NCI-H446 treated with DMSO at 0.1 percent for 48 hours (cell line): ENCODE data around the gene BFSP2.
"Not testable (repeated sequence)": the region's sequence is repeated elsewhere in the genome, so short reads cannot be mapped to it uniquely, and the experiment has no call there.

ENCODE experiments used
- DNase-seq: peaks from one replicate; lab custom pipeline; 2025; lab: John Stamatoyannopoulos, UW

The BFSP2 gene

GRCh38 chr3:133457465-133458067 lies 57.7 kb downstream of the BFSP2 start:
- DNase-seq: peak; percentile 45

- DNase-seq: peak; percentile 50
Observed at GRCh38 chr3:133459400-133459799, 59.5 kb downstream of the BFSP2 start.

- DNase-seq: no peak
Observed at GRCh38 chr3:133460809-133461208, 61.0 kb downstream of the BFSP2 start.

DNA sequence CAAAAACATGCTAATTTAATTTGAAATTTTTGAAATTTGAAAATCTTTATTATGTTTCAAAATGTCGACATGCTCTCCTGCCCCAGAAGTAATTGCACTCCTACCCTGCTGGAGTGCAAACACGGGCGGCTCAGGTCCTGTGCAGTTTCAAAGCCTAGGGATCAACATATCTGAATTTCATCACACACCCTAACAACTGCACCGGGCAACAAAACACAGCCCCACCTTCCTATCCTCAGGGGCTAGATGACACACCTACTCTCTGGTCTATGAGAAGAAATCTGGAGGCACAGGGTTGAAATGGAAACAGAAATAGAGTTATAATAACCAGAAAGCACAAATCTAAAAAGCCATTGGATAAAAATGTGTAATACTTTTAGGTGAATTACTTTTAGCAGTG lies 61.4 kb downstream of the BFSP2 start:
- no peak for DNase-seq

DNA sequence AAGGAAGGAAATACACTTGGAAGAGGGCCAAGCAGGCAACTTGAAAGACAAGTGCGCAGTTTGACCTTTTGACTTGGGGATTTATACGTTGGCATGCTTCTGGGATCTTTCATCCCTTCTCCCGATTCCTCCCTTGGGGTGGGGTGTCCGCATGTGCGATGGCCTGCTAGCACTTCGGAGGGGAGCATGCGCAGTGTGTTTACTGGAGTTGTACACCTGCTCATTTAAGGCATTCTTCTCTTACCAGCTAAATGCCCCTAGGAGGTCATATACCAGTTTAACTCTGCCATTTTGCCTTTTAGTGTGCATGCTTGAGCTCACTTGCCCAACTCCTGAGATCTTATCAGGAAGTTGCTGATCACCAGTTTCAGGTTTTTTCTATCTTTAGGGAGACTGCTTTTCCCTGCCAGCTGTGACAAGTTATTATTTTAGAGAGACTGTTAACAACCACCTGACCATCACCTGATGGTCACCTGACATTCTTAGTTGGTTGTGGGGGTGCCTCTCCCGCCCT lies 63.5 kb downstream of the BFSP2 start:
- no peak for DNase-seq

- no peak for DNase-seq
Observed at GRCh38 chr3:133464573-133464972, 64.7 kb downstream of the BFSP2 start.

DNA sequence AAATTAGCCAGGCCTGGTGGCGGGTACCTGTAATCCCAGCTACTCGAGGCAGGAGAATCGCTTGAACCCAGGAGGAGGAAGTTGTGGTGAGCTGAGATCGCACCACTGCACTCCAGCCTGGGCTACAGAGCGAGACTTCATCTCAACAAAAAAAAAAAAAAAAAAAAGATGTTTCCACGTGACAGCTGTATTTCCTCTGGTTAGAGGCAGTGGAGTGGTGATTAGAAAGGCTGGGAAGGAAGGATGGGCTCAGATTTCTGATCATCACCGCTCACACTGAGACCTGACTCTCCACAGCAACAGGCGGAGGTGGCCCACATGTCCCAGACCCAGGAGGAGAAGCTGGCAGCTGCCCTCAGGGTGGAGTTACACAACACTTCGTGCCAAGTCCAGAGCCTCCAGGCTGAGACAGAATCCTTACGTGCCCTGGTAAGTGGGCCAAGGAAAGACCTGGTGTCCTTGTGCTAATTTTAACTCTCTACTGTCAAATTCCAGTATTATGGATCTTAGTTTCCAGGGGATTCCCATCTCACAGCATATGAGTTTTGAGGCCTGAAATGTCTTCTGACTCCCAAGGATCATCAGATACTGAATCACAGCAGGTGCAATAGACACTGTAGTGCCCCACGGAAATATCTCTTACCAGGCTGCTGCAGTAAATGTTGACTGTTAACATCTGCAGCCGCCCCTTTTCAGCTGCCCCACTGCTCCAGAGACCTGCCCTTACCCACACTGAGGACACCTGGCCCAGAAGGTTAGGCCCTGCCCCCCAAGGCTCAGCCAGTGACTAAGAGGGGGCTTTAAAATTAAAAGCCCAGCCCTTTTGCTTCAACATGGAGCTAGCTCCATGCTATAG lies 66.9 kb downstream of the BFSP2 start:
- DNase-seq: no peak

- no peak for DNase-seq
Observed at GRCh38 chr3:133467780-133468179, 67.9 kb downstream of the BFSP2 start.

DNA sequence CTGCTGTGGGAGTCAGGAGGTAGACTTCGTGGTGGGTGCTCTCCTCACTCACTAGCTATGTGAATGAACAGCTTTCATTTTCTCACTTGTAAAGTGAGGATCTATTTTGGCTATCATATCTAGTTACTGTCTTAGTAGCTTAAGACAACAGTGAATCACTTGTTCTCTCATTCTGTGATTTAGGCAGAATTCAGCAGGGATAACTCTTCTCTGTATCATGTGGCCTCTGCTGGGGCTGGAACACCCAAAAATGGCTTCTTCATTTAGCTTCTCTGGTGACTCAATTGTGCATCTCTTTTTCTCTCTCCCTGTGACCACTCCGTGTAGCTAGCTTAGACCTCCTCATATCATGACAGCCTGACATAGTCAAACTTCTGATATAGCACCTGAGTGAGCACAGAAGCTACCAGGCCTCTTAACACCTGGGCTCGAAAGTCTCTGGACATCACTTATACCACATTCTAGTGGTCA lies 68.4 kb downstream of the BFSP2 start:
- DNase-seq: no peak

GRCh38 chr3:133469140-133469731 lies 69.4 kb downstream of the BFSP2 start:
- peak; percentile 41 for DNase-seq

GRCh38 chr3:133472242-133472641 lies 72.4 kb downstream of the BFSP2 start:
- DNase-seq: no peak

- no peak for DNase-seq
Observed at GRCh38 chr3:133472889-133473288, 73.0 kb downstream of the BFSP2 start.

DNA sequence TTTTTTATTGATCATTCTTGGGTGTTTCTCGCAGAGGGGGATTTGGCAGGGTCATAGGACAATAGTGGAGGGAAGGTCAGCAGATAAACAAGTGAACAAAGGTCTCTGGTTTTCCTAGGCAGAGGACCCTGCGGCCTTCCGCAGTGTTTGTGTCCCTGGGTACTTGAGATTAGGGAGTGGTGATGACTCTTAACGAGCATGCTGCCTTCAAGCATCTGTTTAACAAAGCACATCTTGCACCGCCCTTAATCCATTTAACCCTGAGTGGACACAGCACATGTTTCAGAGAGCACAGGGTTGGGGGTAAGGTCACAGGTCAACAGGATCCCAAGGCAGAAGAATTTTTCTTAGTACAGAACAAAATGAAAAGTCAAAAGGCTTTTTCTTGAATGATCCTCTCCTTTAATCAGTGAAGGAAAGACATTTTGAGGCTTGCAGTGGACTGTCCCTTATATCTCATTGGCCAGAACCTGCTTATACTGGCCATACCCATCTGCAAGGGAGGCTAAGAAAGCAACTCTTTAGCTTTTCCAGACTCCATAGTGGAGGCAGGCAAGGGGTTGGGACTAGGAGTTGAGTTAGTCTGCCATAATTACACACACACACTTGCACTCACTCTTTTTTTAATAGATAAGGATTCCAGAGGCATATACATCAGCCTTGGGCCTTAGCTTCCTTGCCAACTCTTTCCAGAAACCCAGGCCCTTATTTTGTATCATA lies 73.8 kb downstream of the BFSP2 start:
- not testable (repeated sequence) for DNase-seq

DNA sequence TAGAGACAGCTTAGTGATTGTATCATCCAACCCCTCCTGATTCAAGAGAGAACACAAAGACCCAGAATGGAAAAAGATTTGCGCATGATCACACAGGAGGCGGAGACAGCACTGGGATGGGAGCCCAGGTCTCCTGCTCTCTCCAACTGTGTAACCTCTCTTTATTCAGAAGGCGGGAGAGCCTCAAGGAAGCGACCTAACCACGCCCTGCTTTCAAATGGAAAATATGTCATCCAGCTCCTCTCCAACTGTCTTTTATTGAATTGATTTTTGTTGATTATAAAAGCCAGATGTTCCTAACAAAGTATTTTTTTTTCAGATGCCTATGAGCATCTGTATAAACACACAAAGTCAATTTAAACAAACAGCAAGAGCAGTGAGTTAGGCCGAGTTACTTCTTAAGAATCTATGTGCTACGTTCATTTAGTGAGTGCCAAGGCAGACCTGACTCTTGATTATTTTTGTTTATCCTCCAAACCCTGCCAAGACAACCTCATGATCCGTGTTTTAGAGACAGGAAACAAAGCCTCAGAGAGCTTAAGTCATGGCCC lies 74.5 kb downstream of the BFSP2 start:
- peak; percentile 90 for DNase-seq

- DNase-seq: no peak
Observed at GRCh38 chr3:133474817-133475216, 75.0 kb downstream of the BFSP2 start.

- no peak for DNase-seq
Observed at GRCh38 chr3:133475245-133476010, 75.6 kb downstream of the BFSP2 start.

GRCh38 chr3:133476971-133477375 lies 77.1 kb downstream of the BFSP2 start:
- peak; percentile 98 for DNase-seq

GRCh38 chr3:133477487-133477886 lies 77.6 kb downstream of the BFSP2 start:
- DNase-seq: no peak

GRCh38 chr3:133478624-133479023 lies 78.8 kb downstream of the BFSP2 start:
- no peak for DNase-seq

DNA sequence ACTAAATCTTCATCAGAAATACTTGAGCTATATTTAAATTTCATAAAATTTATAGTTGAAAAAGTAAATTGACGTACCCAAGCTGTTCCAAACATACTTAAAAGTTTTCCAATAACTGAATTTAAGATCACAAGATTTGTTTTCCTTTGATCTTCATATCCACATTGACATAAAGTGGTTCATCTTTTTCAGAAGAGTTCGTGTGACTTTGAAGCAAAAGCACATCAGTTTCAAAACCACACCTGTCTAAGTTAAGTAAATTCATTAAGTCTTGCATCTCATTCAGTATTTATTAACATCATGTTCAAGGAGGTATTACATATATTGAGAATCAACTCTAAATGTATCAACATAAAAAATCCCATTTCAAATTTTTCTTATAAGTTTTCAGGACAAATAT lies 79.5 kb downstream of the BFSP2 start:
- DNase-seq: no peak
